Large intestine (tissue), 3 donors: Measurements from ENCODE around the gene DPY19L1. TPM values are rescaled to one million over a fixed set of nuclear protein-coding genes. Genes with fewer than 3 reads are reported as not detected.
"Not testable (repeated sequence)": the region's sequence is repeated elsewhere in the genome, so short reads cannot be mapped to it uniquely, and the experiment has no call there.

Experiments used
- DNase-seq, 2 donors: peaks; one replicate each; pipeline versions ENCODE4 v3.0.0 to v3.0.0-alpha.2; 2013
- H3K27ac ChIP-seq: one replicate; pipeline ENCODE4 v1.5.1; 2013; ENCODE audit warnings: low read length
- H3K27me3 ChIP-seq: 2 replicates; pipeline ENCODE4 v1.6.1; 2013; ENCODE audit warnings: low read length; ENCODE audit not compliant: control insufficient read depth, insufficient read depth
- H3K36me3 ChIP-seq: 2 replicates; pipeline ENCODE4 v1.6.1; 2013; ENCODE audit warnings: low read length; ENCODE audit not compliant: control insufficient read depth, insufficient read depth
- H3K4me1 ChIP-seq: one replicate; pipeline ENCODE4 v1.6.1; 2013; ENCODE audit warnings: low read length; ENCODE audit not compliant: control insufficient read depth, insufficient read depth
- H3K4me3 ChIP-seq: one replicate; pipeline ENCODE4 v1.5.1; 2013; ENCODE audit warnings: low read length
- H3K9me3 ChIP-seq: one replicate; pipeline ENCODE4 v1.6.1; 2013; ENCODE audit warnings: mild to moderate bottlenecking, low read depth, low read length, moderate library complexity; ENCODE audit not compliant: control insufficient read depth
- WGBS: methylation state at CpG from one replicate; pipeline ENCODE4 v1.1.5; 2013; ENCODE audit warnings: low lambda C conversion rate; ENCODE audit not compliant: insufficient coverage; 5-methylcytosine and 5-hydroxymethylcytosine counted together
- polyA plus RNA-seq: library from polyadenylated mRNA; unstranded; fragments of 120-200 nt; gene quantifications from one replicate; pipeline ENCODE4 v1.2.1, GENCODE V29; 2013

Gene DPY19L1
- polyA plus RNA-seq, 1 donor: 11.3 TPM

- not testable (repeated sequence) for H3K27ac ChIP-seq, H3K36me3 ChIP-seq, H3K27me3 ChIP-seq, H3K9me3 ChIP-seq, H3K4me1 ChIP-seq, DNase-seq, H3K4me3 ChIP-seq
- WGBS: no CpG with 5 or more reads among the region's 4 CpGs
Observed at GRCh38 chr7:35053488-35054175, 16.3 kb upstream of the DPY19L1 start.

- H3K36me3 ChIP-seq, H3K9me3 ChIP-seq, H3K4me3 ChIP-seq, DNase-seq, H3K4me1 ChIP-seq, H3K27me3 ChIP-seq, H3K27ac ChIP-seq: not testable (repeated sequence)
- no CpG with 5 or more reads among the region's 2 CpGs for WGBS
Observed at GRCh38 chr7:35048390-35048789, 11.1 kb upstream of the DPY19L1 start.

GRCh38 chr7:35047912-35048305, 10.6 kb upstream of the DPY19L1 start:
- H3K9me3 ChIP-seq, H3K4me1 ChIP-seq, H3K27me3 ChIP-seq, H3K27ac ChIP-seq, H3K36me3 ChIP-seq, H3K4me3 ChIP-seq: not testable (repeated sequence)
- WGBS: no CpG with 5 or more reads among the region's 2 CpGs
- peak; percentile 29 to 65 for DNase-seq

- H3K9me3 ChIP-seq, H3K27ac ChIP-seq, H3K4me1 ChIP-seq, H3K36me3 ChIP-seq, DNase-seq, H3K4me3 ChIP-seq, H3K27me3 ChIP-seq: not testable (repeated sequence)
- WGBS: no CpG with 5 or more reads among the region's 3 CpGs
Observed at GRCh38 chr7:35047263-35047911, 10.1 kb upstream of the DPY19L1 start.

- not testable (repeated sequence) for H3K4me1 ChIP-seq, H3K27me3 ChIP-seq, H3K27ac ChIP-seq, H3K4me3 ChIP-seq, H3K9me3 ChIP-seq, DNase-seq, H3K36me3 ChIP-seq
- 92% methylated on average over 1 of the region's 2 CpGs for WGBS
Observed at GRCh38 chr7:35043301-35043700, 6.0 kb upstream of the DPY19L1 start.

GRCh38 chr7:35040906-35041305, 3.6 kb upstream of the DPY19L1 start:
- no peaks in the 10 kb centered on the region for H3K9me3 ChIP-seq
- no peaks in the 10 kb centered on the region for H3K36me3 ChIP-seq
- DNase-seq: no peak
- no peak overlapping the region for H3K27ac ChIP-seq
- no peaks in the 10 kb centered on the region for H3K27me3 ChIP-seq
- no peaks in the 10 kb centered on the region for H3K4me1 ChIP-seq
- no peak overlapping the region for H3K4me3 ChIP-seq

GRCh38 chr7:35039343-35039742, 2.1 kb upstream of the DPY19L1 start:
- H3K36me3 ChIP-seq: no peaks in the 10 kb centered on the region
- no peak overlapping the region for H3K4me3 ChIP-seq
- H3K9me3 ChIP-seq: no peaks in the 10 kb centered on the region
- H3K27me3 ChIP-seq: no peaks in the 10 kb centered on the region
- WGBS: 100% methylated on average over 2 of the region's 5 CpGs
- H3K27ac ChIP-seq: no peak overlapping the region
- DNase-seq: no peak
- H3K4me1 ChIP-seq: no peaks in the 10 kb centered on the region

- Histone ChIP-seq H3K36me3 (no peaks in the 10 kb centered on the region), H3K9me3 (no peaks in the 10 kb centered on the region), H3K4me3 (peak overlapping the region; percentile 35), H3K27me3 (no peaks in the 10 kb centered on the region), H3K4me1 (no peaks in the 10 kb centered on the region), H3K27ac (no peak overlapping the region)
- WGBS: 15% methylated on average over 4 of the region's 9 CpGs
- DNase-seq: no peak
Observed at GRCh38 chr7:35038354-35038753, 1.1 kb upstream of the DPY19L1 start.

- Histone ChIP-seq H3K9me3 (no peaks in the 10 kb centered on the region), H3K27me3 (no peaks in the 10 kb centered on the region), H3K4me3 (peak overlapping the region; percentile 35), H3K36me3 (no peaks in the 10 kb centered on the region), H3K4me1 (no peaks in the 10 kb centered on the region), H3K27ac (peak overlapping the region; percentile 68)
- peak; percentile 93 to 95 for DNase-seq
- no CpG with 5 or more reads among the region's 100 CpGs for WGBS
Observed at GRCh38 chr7:35037526-35038341, 449 bp upstream of the DPY19L1 start.

- H3K27ac ChIP-seq: peak overlapping the region; percentile 1
- H3K9me3 ChIP-seq: no peaks in the 10 kb centered on the region
- peak; percentile 33 to 64 for DNase-seq
- no peaks in the 10 kb centered on the region for H3K27me3 ChIP-seq
- no peaks in the 10 kb centered on the region for H3K4me1 ChIP-seq
- H3K36me3 ChIP-seq: no peaks in the 10 kb centered on the region
- WGBS: no CpG with 5 or more reads among the region's 61 CpGs
- H3K4me3 ChIP-seq: peak overlapping the region; percentile 48
Observed at GRCh38 chr7:35036361-35037171, 719 bp downstream of the DPY19L1 start.
